ENCODE results near the gene WDR27.

The WDR27 gene

GRCh38 chr6:169566961-169567750 is 134.7 kb downstream of the WDR27 start:
- no peaks in the 10 kb centered on the region for H3F3A ChIP-seq (ENCODE audit: insufficient read depth, low read length)
- no peaks in the 10 kb centered on the region for H3K79me2 ChIP-seq (ENCODE audit: insufficient read depth, low read length)
- no peak overlapping the region for H3K9ac ChIP-seq (ENCODE audit: low read length)
- no peak overlapping the region for H2AFZ ChIP-seq (ENCODE audit: low read length)
- peaks cover 9% of the 10 kb centered on the region for H3K4me1 ChIP-seq (ENCODE audit: insufficient read depth, low read length, severe bottlenecking)
- peaks cover 14% of the 10 kb centered on the region for H3K36me3 ChIP-seq (ENCODE audit: insufficient read depth, low read length)
- H4K20me1 ChIP-seq (ENCODE audit: insufficient read depth, low read length) = no peaks in the 10 kb centered on the region
- H3K27ac ChIP-seq (ENCODE audit: low read depth, low read length, poor library complexity, severe bottlenecking) = no peak overlapping the region
- H3K4me2 ChIP-seq (ENCODE audit: low read length) = no peak overlapping the region
- 0 out of 2 replicates have a peak, but pooled peaks cover 2% of the 10 kb centered on the region for H3K9me3 ChIP-seq (ENCODE audit: low read length)
- H3K9me2 ChIP-seq (ENCODE audit: low read depth, low read length) = no peaks in the 10 kb centered on the region
- H3K4me3 ChIP-seq (ENCODE audit: low read depth, low read length, poor library complexity, severe bottlenecking) = no peak overlapping the region
- H3K27me3 ChIP-seq (ENCODE audit: insufficient read depth, low read length) = no peaks in the 10 kb centered on the region
- no peak for TF ChIP-seq EZH2 (IDR thresholded peaks at IDR 0.05; ENCODE audit: borderline replicate concordance, low read length)
- no peak for TF ChIP-seq CTCF (IDR thresholded peaks at IDR 0.05; ENCODE audit: low read length)

GRCh38 chr6:169566319-169566718 is 135.5 kb downstream of the WDR27 start:
- Histone ChIP-seq H2AFZ (ENCODE audit: low read length) (no peak overlapping the region), H3K79me2 (ENCODE audit: insufficient read depth, low read length) (no peaks in the 10 kb centered on the region), H3K36me3 (ENCODE audit: insufficient read depth, low read length) (peaks cover 14% of the 10 kb centered on the region), H3F3A (ENCODE audit: insufficient read depth, low read length) (no peaks in the 10 kb centered on the region), H3K9ac (ENCODE audit: low read length) (no peak overlapping the region), H3K27me3 (ENCODE audit: insufficient read depth, low read length) (no peaks in the 10 kb centered on the region), H4K20me1 (ENCODE audit: insufficient read depth, low read length) (no peaks in the 10 kb centered on the region), H3K4me2 (ENCODE audit: low read length) (no peak overlapping the region), H3K4me1 (ENCODE audit: insufficient read depth, low read length, severe bottlenecking) (peaks cover 9% of the 10 kb centered on the region), H3K27ac (ENCODE audit: low read depth, low read length, poor library complexity, severe bottlenecking) (no peak overlapping the region), H3K4me3 (ENCODE audit: low read depth, low read length, poor library complexity, severe bottlenecking) (no peak overlapping the region), H3K9me2 (ENCODE audit: low read depth, low read length) (no peaks in the 10 kb centered on the region), H3K9me3 (ENCODE audit: low read length) (peaks cover 6% of the 10 kb centered on the region; the same call in 1 of the 2 replicates)
- TF ChIP-seq CTCF (IDR thresholded peaks at IDR 0.05; ENCODE audit: low read length) (no peak), EZH2 (IDR thresholded peaks at IDR 0.05; ENCODE audit: borderline replicate concordance, low read length) (no peak)

GRCh38 chr6:169564453-169565240 is 137.2 kb downstream of the WDR27 start:
- peaks cover 9% of the 10 kb centered on the region for H3K4me1 ChIP-seq (ENCODE audit: insufficient read depth, low read length, severe bottlenecking)
- no peak overlapping the region for H3K4me3 ChIP-seq (ENCODE audit: low read depth, low read length, poor library complexity, severe bottlenecking)
- peaks cover 6% of the 10 kb centered on the region; the same call in 1 of the 2 replicates for H3K9me3 ChIP-seq (ENCODE audit: low read length)
- no peak overlapping the region for H3K9ac ChIP-seq (ENCODE audit: low read length)
- H3K27me3 ChIP-seq (ENCODE audit: insufficient read depth, low read length) = no peaks in the 10 kb centered on the region
- no peak overlapping the region for H3K4me2 ChIP-seq (ENCODE audit: low read length)
- H3K36me3 ChIP-seq (ENCODE audit: insufficient read depth, low read length) = peaks cover 20% of the 10 kb centered on the region
- H3K27ac ChIP-seq (ENCODE audit: low read depth, low read length, poor library complexity, severe bottlenecking) = no peak overlapping the region
- H4K20me1 ChIP-seq (ENCODE audit: insufficient read depth, low read length) = no peaks in the 10 kb centered on the region
- TF ChIP-seq EZH2 (IDR thresholded peaks at IDR 0.05; ENCODE audit: borderline replicate concordance, low read length) (no peak), CTCF (IDR thresholded peaks at IDR 0.05; ENCODE audit: low read length) (peak; percentile 17; the same call in 1 of the 2 replicates)
- no peaks in the 10 kb centered on the region for H3F3A ChIP-seq (ENCODE audit: insufficient read depth, low read length)
- no peaks in the 10 kb centered on the region for H3K9me2 ChIP-seq (ENCODE audit: low read depth, low read length)
- H3K79me2 ChIP-seq (ENCODE audit: insufficient read depth, low read length) = no peaks in the 10 kb centered on the region
- no peak overlapping the region for H2AFZ ChIP-seq (ENCODE audit: low read length)
